Measurements from ENCODE around the gene RUNX2.

DNA sequence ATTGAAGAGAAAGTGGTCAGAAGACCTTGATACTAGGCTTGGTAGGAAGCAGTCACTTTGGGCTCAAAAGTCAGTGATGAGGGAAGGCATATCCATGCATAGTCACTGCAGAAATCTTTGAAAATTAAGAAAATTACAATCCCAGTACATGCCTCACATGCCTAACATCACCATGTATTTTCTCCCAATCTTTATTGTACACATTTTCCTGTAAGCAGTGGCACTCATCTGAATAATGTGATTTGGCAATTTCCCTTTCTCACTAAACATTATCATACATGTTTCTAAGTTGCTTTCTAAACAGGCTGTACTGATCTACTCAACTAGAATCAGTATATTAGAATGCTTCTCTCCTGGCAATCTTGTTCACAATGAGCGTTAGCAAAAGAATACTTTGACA lies 330.3 kb downstream of the RUNX2 start:
- no peak for TF ChIP-seq ZNF184 (tag by site-specific recombination; IDR thresholded peaks at IDR 0.05)
- no peak for TF ChIP-seq ZNF175 (tag by site-specific recombination; IDR thresholded peaks at IDR 0.05)
- TF ChIP-seq, protein P1, sequence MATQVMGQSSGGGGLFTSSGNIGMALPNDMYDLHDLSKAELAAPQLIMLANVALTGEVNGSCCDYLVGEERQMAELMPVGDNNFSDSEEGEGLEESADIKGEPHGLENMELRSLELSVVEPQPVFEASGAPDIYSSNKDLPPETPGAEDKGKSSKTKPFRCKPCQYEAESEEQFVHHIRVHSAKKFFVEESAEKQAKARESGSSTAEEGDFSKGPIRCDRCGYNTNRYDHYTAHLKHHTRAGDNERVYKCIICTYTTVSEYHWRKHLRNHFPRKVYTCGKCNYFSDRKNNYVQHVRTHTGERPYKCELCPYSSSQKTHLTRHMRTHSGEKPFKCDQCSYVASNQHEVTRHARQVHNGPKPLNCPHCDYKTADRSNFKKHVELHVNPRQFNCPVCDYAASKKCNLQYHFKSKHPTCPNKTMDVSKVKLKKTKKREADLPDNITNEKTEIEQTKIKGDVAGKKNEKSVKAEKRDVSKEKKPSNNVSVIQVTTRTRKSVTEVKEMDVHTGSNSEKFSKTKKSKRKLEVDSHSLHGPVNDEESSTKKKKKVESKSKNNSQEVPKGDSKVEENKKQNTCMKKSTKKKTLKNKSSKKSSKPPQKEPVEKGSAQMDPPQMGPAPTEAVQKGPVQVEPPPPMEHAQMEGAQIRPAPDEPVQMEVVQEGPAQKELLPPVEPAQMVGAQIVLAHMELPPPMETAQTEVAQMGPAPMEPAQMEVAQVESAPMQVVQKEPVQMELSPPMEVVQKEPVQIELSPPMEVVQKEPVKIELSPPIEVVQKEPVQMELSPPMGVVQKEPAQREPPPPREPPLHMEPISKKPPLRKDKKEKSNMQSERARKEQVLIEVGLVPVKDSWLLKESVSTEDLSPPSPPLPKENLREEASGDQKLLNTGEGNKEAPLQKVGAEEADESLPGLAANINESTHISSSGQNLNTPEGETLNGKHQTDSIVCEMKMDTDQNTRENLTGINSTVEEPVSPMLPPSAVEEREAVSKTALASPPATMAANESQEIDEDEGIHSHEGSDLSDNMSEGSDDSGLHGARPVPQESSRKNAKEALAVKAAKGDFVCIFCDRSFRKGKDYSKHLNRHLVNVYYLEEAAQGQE (tag by site-specific recombination; IDR thresholded peaks at IDR 0.05): no peak
- TF ChIP-seq ZNF140 (tag by site-specific recombination; IDR thresholded peaks at IDR 0.05): no peak
- TF ChIP-seq CTCF (tag by site-specific recombination; IDR thresholded peaks at IDR 0.05): no peak
- no peak for TF ChIP-seq KLF8 (tag by site-specific recombination; IDR thresholded peaks at IDR 0.05)
- TF ChIP-seq ZNF214 (tag by site-specific recombination; IDR thresholded peaks at IDR 0.05; ENCODE audit: borderline replicate concordance): no peak
- no peak for TF ChIP-seq ZNF274 (IDR thresholded peaks at IDR 0.05; ENCODE audit: low read length)
- TF ChIP-seq ZNF274 (tag by site-specific recombination; IDR thresholded peaks at IDR 0.05; ENCODE audit: borderline replicate concordance): no peak
- no peak for TF ChIP-seq ZNF639 (tag by site-specific recombination; IDR thresholded peaks at IDR 0.05)
- no peak for TF ChIP-seq ZNF362 (tag by site-specific recombination; IDR thresholded peaks at IDR 0.05)
- no peak for TF ChIP-seq ZNF157 (tag by site-specific recombination; IDR thresholded peaks at IDR 0.05)
- no peak for TF ChIP-seq ZNF341 (tag by site-specific recombination; IDR thresholded peaks at IDR 0.05; ENCODE audit: low read depth)
